K562 (cell line): ENCODE data around the gene ARHGAP30. TPM values are rescaled to one million over a fixed set of nuclear protein-coding genes. Genes with fewer than 3 reads are reported as not detected.

ENCODE experiments used
- BRD4 ChIP-seq: fragments of 200-600 bp; sonication (generic); IDR thresholded peaks from 2 replicates; pipeline ENCODE4 v1.6.1; 2017; ENCODE audit warnings: inconsistent platforms
- FOXJ2 ChIP-seq: fragments of 200-800 bp; sonication (Bioruptor generic); IDR thresholded peaks from 2 replicates; pipeline ENCODE4 v1.6.1; 2016; ENCODE audit warnings: missing genetic modification characterization, missing compliant biosample characterization
- KLF10 ChIP-seq: fragments of 250-450 bp; sonication (Bioruptor Pico); IDR thresholded peaks from 2 replicates; pipeline ENCODE4 v1.6.1; 2021; ENCODE audit warnings: matching md5 sums
- KLF6 ChIP-seq: fragments of 250-450 bp; sonication (Bioruptor Pico); IDR thresholded peaks from 2 replicates; pipeline ENCODE4 v1.4.0; 2020; ENCODE audit warnings: mild to moderate bottlenecking, moderate library complexity, borderline replicate concordance
- MEF2A ChIP-seq: IDR thresholded peaks from 2 replicates; pipeline ENCODE4 v1.6.1; 2011; ENCODE audit warnings: low read depth, mild to moderate bottlenecking, low read length, moderate library complexity; ENCODE audit not compliant: control insufficient read depth
- PHB2 ChIP-seq: fragments of 450-650 bp; IDR thresholded peaks from 2 replicates; pipeline ENCODE4 v1.6.1; 2017; ENCODE audit warnings: low read depth
- PHF20 ChIP-seq: fragments of 450-650 bp; IDR thresholded peaks from 2 replicates; pipeline ENCODE4 v1.6.1; 2018; ENCODE audit not compliant: partially characterized antibody
- SRSF7 ChIP-seq: fragments of 200-400 bp; formaldehyde crosslinking; optimal IDR thresholded peaks from 2 replicates; pipeline ENCODE3; 2017; ENCODE audit warnings: mild to moderate bottlenecking, low read depth, low read length
- ZNF24 ChIP-seq: fragments of 450-650 bp; IDR thresholded peaks from 2 replicates; pipeline ENCODE4 v1.6.1; 2016
- ZNF431 ChIP-seq: sonication (generic); formaldehyde crosslinking; IDR thresholded peaks from 2 replicates; pipeline ENCODE4 v1.8.0; 2022; ENCODE audit warnings: mild to moderate bottlenecking, missing genetic modification reagents
- ZNF707 ChIP-seq: fragments of 250-450 bp; sonication (Bioruptor Pico); conservative IDR thresholded peaks from 2 replicates; pipeline ENCODE4 v1.8.0; 2022; ENCODE audit warnings: inconsistent platforms, mild to moderate bottlenecking, moderate library complexity
- ZNF75A ChIP-seq: fragments of 450-650 bp; formaldehyde crosslinking; IDR thresholded peaks from 2 replicates; pipeline ENCODE4 v1.4.0; 2020; ENCODE audit warnings: mild to moderate bottlenecking
- polyA plus RNA-seq, 8 experiments: library from polyadenylated mRNA; depleted of rRNA in 4 of 8; stranded (reverse) in 5 of 8; unstranded in 3 of 8; fragments of >200 nt; fragmentation: Nextera tagmentation in 2 of 8; fragmentation: Illumina TruSeq in 1 of 8; extraction: Ambion mirVana in 2 of 8; extraction: Trizol in 1 of 8; gene quantifications; 2 replicates each; pipeline versions ENCODE4 v1.2.1 to v1.2.3, GENCODE V29; 2011 to 2014; ENCODE audit warnings: inconsistent platforms in 1 of 8, missing spikeins in 1 of 8
- total RNA-seq, 7 experiments: library from RNA; depleted of rRNA in 6 of 7; stranded (reverse); fragments of >200 nt in 6 of 7; fragmentation: Illumina TruSeq in 2 of 7; extraction: Trizol in 2 of 7; gene quantifications; 2 replicates each; pipeline versions ENCODE4 v1.2.1 to v1.2.3, GENCODE V29; 2011 to 2021; ENCODE audit warnings: low replicate concordance in 1 of 7
- TF ChIP-seq, protein P1 (sequence below), 3 experiments: IDR thresholded peaks in 2 of 3; conservative IDR thresholded peaks in 1 of 3; 2 replicates each; pipeline ENCODE4 v1.5.1; 2011 to 2012; ENCODE audit warnings: low read length in 3 of 3, mild to moderate bottlenecking in 3 of 3, control low read depth in 2 of 3, improper control_type of control experiment in 1 of 3, inconsistent platforms in 1 of 3, low read depth in 1 of 3, mixed read lengths in 1 of 3, moderate library complexity in 1 of 3; ENCODE audit not compliant: insufficient read depth in 2 of 3
- TF ChIP-seq, protein P2 (sequence below): fragments of 200-800 bp; sonication (Bioruptor generic); IDR thresholded peaks from 2 replicates; pipeline ENCODE4 v1.6.1; 2016; ENCODE audit warnings: missing genetic modification characterization, missing compliant biosample characterization
- TF ChIP-seq, protein P3 (sequence below): sonication (generic); formaldehyde crosslinking; IDR thresholded peaks from 2 replicates; pipeline ENCODE4 v1.8.1; 2022; ENCODE audit warnings: missing genetic modification reagents
- TF ChIP-seq, protein P4 (sequence below): fragments of 250-450 bp; sonication (Bioruptor Pico); IDR thresholded peaks from 2 replicates; pipeline ENCODE4 v1.4.0; 2020
- TF ChIP-seq, protein P5 (sequence below): fragments of 250-450 bp; sonication (Bioruptor Pico); IDR thresholded peaks from 2 replicates; pipeline ENCODE4 v1.5.0; 2021

ARHGAP30 gene
- total and polyA plus RNA-seq, 9 of the 15 experiments (the other 6 are each of a cell fraction or from before 2014, with no cell fraction given): 0.01 to 0.73 (median 0.12) TPM

DNA sequence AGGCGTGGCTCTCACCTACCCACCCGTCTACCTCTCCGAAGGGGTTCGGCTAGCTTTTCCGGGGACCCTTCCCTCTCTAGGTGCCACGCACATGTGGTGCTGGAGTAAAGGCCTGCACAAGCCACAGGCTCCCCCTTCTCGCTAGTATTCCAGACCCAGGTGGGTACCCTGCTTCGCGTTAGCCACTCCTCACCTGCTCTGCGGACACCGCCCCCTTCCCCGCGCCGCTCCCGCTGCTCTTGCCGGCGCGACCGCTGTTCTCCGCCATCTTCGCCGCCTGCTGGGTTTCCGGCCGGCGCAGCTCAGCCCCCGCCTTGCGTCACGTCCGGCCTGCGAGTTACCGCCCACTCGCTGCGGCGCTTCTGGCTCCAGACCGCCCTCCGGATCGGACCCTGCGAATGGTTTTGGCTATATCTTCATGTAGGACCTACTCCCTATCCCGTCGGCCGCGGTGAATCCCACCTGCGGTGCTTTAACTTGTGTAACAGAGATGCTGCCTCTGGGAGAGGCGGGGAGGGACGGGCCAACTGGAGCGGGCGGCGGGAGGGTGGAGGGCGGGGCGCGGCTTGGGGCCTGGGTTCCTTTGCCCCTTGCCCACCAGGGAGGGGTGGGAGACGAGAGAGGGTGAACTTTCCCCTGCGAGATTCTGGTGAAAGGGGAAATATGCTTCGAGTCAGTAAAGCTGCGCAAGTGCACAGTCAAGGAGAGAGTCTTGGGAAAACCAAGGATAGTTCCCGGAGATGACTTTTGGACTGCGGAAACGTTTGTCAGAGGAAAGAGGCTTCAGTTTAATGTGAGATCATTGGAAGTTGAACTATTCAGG lies 48.3 kb upstream of the ARHGAP30 start, which contains the start of the genes NIT1 and PFDN2 (continued):
- TF ChIP-seq, protein P1, sequence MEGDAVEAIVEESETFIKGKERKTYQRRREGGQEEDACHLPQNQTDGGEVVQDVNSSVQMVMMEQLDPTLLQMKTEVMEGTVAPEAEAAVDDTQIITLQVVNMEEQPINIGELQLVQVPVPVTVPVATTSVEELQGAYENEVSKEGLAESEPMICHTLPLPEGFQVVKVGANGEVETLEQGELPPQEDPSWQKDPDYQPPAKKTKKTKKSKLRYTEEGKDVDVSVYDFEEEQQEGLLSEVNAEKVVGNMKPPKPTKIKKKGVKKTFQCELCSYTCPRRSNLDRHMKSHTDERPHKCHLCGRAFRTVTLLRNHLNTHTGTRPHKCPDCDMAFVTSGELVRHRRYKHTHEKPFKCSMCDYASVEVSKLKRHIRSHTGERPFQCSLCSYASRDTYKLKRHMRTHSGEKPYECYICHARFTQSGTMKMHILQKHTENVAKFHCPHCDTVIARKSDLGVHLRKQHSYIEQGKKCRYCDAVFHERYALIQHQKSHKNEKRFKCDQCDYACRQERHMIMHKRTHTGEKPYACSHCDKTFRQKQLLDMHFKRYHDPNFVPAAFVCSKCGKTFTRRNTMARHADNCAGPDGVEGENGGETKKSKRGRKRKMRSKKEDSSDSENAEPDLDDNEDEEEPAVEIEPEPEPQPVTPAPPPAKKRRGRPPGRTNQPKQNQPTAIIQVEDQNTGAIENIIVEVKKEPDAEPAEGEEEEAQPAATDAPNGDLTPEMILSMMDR (IDR thresholded peaks at IDR 0.05 in 2 of 3, conservative IDR thresholded peaks at IDR 0.05 in 1 of 3; ENCODE audit: insufficient read depth in 2 of 3, low read depth in 1 of 3, low read length in 3 of 3): 0 out of 6 replicates have a peak, but pooled peaks of 1 of the 3 experiments have one; percentile 17
- TF ChIP-seq ZNF431 (CRISPR knock-in tag): no peak
- no peak for TF ChIP-seq KLF10
- no peak for TF ChIP-seq ZNF24
- TF ChIP-seq PHB2: no peak
- TF ChIP-seq KLF6 (CRISPR knock-in tag): no peak
- TF ChIP-seq, protein P2, sequence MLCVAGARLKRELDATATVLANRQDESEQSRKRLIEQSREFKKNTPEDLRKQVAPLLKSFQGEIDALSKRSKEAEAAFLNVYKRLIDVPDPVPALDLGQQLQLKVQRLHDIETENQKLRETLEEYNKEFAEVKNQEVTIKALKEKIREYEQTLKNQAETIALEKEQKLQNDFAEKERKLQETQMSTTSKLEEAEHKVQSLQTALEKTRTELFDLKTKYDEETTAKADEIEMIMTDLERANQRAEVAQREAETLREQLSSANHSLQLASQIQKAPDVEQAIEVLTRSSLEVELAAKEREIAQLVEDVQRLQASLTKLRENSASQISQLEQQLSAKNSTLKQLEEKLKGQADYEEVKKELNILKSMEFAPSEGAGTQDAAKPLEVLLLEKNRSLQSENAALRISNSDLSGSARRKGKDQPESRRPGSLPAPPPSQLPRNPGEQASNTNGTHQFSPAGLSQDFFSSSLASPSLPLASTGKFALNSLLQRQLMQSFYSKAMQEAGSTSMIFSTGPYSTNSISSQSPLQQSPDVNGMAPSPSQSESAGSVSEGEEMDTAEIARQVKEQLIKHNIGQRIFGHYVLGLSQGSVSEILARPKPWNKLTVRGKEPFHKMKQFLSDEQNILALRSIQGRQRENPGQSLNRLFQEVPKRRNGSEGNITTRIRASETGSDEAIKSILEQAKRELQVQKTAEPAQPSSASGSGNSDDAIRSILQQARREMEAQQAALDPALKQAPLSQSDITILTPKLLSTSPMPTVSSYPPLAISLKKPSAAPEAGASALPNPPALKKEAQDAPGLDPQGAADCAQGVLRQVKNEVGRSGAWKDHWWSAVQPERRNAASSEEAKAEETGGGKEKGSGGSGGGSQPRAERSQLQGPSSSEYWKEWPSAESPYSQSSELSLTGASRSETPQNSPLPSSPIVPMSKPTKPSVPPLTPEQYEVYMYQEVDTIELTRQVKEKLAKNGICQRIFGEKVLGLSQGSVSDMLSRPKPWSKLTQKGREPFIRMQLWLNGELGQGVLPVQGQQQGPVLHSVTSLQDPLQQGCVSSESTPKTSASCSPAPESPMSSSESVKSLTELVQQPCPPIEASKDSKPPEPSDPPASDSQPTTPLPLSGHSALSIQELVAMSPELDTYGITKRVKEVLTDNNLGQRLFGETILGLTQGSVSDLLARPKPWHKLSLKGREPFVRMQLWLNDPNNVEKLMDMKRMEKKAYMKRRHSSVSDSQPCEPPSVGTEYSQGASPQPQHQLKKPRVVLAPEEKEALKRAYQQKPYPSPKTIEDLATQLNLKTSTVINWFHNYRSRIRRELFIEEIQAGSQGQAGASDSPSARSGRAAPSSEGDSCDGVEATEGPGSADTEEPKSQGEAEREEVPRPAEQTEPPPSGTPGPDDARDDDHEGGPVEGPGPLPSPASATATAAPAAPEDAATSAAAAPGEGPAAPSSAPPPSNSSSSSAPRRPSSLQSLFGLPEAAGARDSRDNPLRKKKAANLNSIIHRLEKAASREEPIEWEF (CRISPR knock-in tag): no peak
- TF ChIP-seq PHF20: peak; percentile 82
- no peak for TF ChIP-seq SRSF7
- TF ChIP-seq, protein P3, sequence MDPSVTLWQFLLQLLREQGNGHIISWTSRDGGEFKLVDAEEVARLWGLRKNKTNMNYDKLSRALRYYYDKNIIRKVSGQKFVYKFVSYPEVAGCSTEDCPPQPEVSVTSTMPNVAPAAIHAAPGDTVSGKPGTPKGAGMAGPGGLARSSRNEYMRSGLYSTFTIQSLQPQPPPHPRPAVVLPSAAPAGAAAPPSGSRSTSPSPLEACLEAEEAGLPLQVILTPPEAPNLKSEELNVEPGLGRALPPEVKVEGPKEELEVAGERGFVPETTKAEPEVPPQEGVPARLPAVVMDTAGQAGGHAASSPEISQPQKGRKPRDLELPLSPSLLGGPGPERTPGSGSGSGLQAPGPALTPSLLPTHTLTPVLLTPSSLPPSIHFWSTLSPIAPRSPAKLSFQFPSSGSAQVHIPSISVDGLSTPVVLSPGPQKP (CRISPR knock-in tag): no peak
- TF ChIP-seq, protein P4, sequence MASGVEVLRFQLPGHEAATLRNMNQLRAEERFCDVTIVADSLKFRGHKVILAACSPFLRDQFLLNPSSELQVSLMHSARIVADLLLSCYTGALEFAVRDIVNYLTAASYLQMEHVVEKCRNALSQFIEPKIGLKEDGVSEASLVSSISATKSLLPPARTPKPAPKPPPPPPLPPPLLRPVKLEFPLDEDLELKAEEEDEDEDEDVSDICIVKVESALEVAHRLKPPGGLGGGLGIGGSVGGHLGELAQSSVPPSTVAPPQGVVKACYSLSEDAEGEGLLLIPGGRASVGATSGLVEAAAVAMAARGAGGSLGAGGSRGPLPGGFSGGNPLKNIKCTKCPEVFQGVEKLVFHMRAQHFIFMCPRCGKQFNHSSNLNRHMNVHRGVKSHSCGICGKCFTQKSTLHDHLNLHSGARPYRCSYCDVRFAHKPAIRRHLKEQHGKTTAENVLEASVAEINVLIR (CRISPR knock-in tag): peak; percentile 87
- TF ChIP-seq, protein P5, sequence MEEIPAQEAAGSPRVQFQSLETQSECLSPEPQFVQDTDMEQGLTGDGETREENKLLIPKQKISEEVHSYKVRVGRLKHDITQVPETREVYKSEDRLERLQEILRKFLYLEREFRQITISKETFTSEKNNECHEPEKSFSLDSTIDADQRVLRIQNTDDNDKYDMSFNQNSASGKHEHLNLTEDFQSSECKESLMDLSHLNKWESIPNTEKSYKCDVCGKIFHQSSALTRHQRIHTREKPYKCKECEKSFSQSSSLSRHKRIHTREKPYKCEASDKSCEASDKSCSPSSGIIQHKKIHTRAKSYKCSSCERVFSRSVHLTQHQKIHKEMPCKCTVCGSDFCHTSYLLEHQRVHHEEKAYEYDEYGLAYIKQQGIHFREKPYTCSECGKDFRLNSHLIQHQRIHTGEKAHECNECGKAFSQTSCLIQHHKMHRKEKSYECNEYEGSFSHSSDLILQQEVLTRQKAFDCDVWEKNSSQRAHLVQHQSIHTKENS (CRISPR knock-in tag): no peak
- TF ChIP-seq ZNF75A (CRISPR knock-in tag): no peak
- no peak for TF ChIP-seq ZNF707
- TF ChIP-seq FOXJ2 (tag): no peak
- TF ChIP-seq MEF2A: no peak
- 0 out of 2 replicates have a peak, but pooled peaks have one; percentile 55 for TF ChIP-seq BRD4
